GM23338 (cell line): Measurements from ENCODE around the gene SLC35B1. TPM values are rescaled to one million over a fixed set of nuclear protein-coding genes. Genes with fewer than 3 reads are reported as not detected.

ENCODE experiments used
- ATAC-seq: fragments of 200-7000 bp; cut with Tn5 transposase; 3 replicates; pipeline ENCODE4 v1.9.1; 2020
- DNase-seq: peaks from one replicate; pipeline ENCODE4 v3.0.0-alpha.2; 2015; ENCODE audit warnings: low spot score
- H2AFZ ChIP-seq: fragments of 200-600 bp; sonication (generic); 2 replicates; pipeline ENCODE4 v1.8.0; 2016; ENCODE audit warnings: antibody characterized with exemption, mild to moderate bottlenecking, moderate library complexity
- H3F3A ChIP-seq: fragments of 200-600 bp; sonication (generic); replicated peaks from 2 replicates; pipeline ENCODE4 v1.8.0; 2017; ENCODE audit warnings: antibody characterized with exemption, mixed run types, low read depth
- H3K27ac ChIP-seq: fragments of 200-600 bp; sonication (generic); 2 replicates; pipeline ENCODE4 v1.6.1; 2016; ENCODE audit warnings: low read depth
- H3K27me3 ChIP-seq: fragments of 200-600 bp; sonication (generic); 2 replicates; pipeline ENCODE4 v1.8.0; 2016; ENCODE audit warnings: mild to moderate bottlenecking, mixed run types, moderate library complexity; ENCODE audit not compliant: insufficient read depth
- H3K36me3 ChIP-seq: fragments of 200-600 bp; sonication (generic); 2 replicates; pipeline ENCODE4 v1.8.0; 2016; ENCODE audit warnings: mild to moderate bottlenecking; ENCODE audit not compliant: insufficient read depth
- H3K4me1 ChIP-seq: fragments of 200-600 bp; sonication (generic); 2 replicates; pipeline ENCODE4 v1.8.0; 2016; ENCODE audit warnings: mild to moderate bottlenecking, moderate library complexity; ENCODE audit not compliant: insufficient read depth
- H3K4me2 ChIP-seq: fragments of 200-600 bp; sonication (generic); 2 replicates; pipeline ENCODE4 v1.7.1; 2017; ENCODE audit warnings: mixed run types
- H3K4me3 ChIP-seq: fragments of 200-600 bp; sonication (generic); 2 replicates; pipeline ENCODE4 v1.6.1; 2016; ENCODE audit warnings: mixed run types
- H3K79me2 ChIP-seq: fragments of 200-600 bp; sonication (generic); replicated peaks from 2 replicates; pipeline ENCODE4 v1.8.0; 2017; ENCODE audit warnings: mild to moderate bottlenecking; ENCODE audit not compliant: insufficient read depth
- H3K9me2 ChIP-seq: fragments of 200-600 bp; sonication (generic); 2 replicates; pipeline ENCODE4 v1.8.0; 2017; ENCODE audit not compliant: insufficient read depth
- H4K20me1 ChIP-seq: fragments of 200-600 bp; sonication (generic); replicated peaks from 2 replicates; pipeline ENCODE4 v1.8.0; 2017; ENCODE audit warnings: mild to moderate bottlenecking; ENCODE audit not compliant: insufficient read depth
- H3K27ac Mint-ChIP-seq: 2 replicates; pipeline ENCODE4 v1.8.0; 2020; ENCODE audit warnings: inconsistent platforms, mild to moderate bottlenecking, moderate library complexity, mixed read lengths
- H3K27me3 Mint-ChIP-seq: 3 replicates; pipeline ENCODE4 v1.8.0; 2022; ENCODE audit warnings: low read depth, mild to moderate bottlenecking, moderate library complexity, mixed read lengths, inconsistent platforms; ENCODE audit not compliant: insufficient read depth, poor library complexity
- H3K36me3 Mint-ChIP-seq: 3 replicates; pipeline ENCODE4 v1.8.0; 2021; ENCODE audit warnings: low read depth, mild to moderate bottlenecking, inconsistent platforms, moderate library complexity, mixed read lengths
- H3K4me1 Mint-ChIP-seq: 3 replicates; pipeline ENCODE4 v1.8.0; 2020; ENCODE audit warnings: mild to moderate bottlenecking, inconsistent platforms, mixed read lengths
- H3K4me3 Mint-ChIP-seq: 3 replicates; pipeline ENCODE4 v1.8.0; 2021; ENCODE audit warnings: moderate library complexity, mild to moderate bottlenecking, inconsistent platforms, mixed read lengths
- H3K9me3 Mint-ChIP-seq: 3 replicates; pipeline ENCODE4 v1.8.0; 2020; ENCODE audit warnings: moderate library complexity, mild to moderate bottlenecking, inconsistent platforms, mixed read lengths
- CREB1 ChIP-seq: fragments of 250-450 bp; sonication (Bioruptor Pico); IDR thresholded peaks from 2 replicates; pipeline ENCODE4 v1.5.0; 2020; ENCODE audit warnings: low read depth, mild to moderate bottlenecking, moderate library complexity
- CTCF ChIP-seq, 2 experiments: fragments of 200-600 bp in 1 of 2; sonication (generic) in 1 of 2; conservative IDR thresholded peaks; 2 replicates each; pipeline versions ENCODE4 v1.5.1 to v1.6.1; 2016 to 2017; ENCODE audit warnings: antibody characterized with exemption in 2 of 2, low read depth in 2 of 2, mild to moderate bottlenecking in 2 of 2, moderate library complexity in 1 of 2
- ETS1 ChIP-seq: IDR thresholded peaks from 2 replicates; pipeline ENCODE4 v1.6.1; 2016; ENCODE audit warnings: antibody characterized with exemption
- EZH2 ChIP-seq: fragments of 200-600 bp; sonication (generic); IDR thresholded peaks from one replicate; pipeline ENCODE4 v1.8.0; 2017; ENCODE audit warnings: antibody characterized with exemption, mild to moderate bottlenecking, low read depth; ENCODE audit not compliant: unreplicated experiment
- EZH2phosphoT487 ChIP-seq: fragments of 200-600 bp; sonication (generic); IDR thresholded peaks from one replicate; pipeline ENCODE4 v1.8.1; 2018; ENCODE audit warnings: antibody characterized with exemption; ENCODE audit not compliant: unreplicated experiment
- JUNB ChIP-seq: IDR thresholded peaks from one replicate; pipeline ENCODE4 v1.6.1; 2016; ENCODE audit warnings: antibody characterized with exemption; ENCODE audit not compliant: unreplicated experiment
- NANOG ChIP-seq: IDR thresholded peaks from 2 replicates; pipeline ENCODE4 v1.6.1; 2016; ENCODE audit warnings: antibody characterized with exemption, borderline replicate concordance
- POLR2AphosphoS5 ChIP-seq: IDR thresholded peaks from 2 replicates; pipeline ENCODE4 v1.6.1; 2016; ENCODE audit warnings: antibody characterized with exemption, low read depth
- REST ChIP-seq: IDR thresholded peaks from one replicate; pipeline ENCODE4 v1.6.1; 2018; ENCODE audit warnings: antibody characterized with exemption; ENCODE audit not compliant: unreplicated experiment
- ZNF114 ChIP-seq: fragments of 250-450 bp; sonication (Bioruptor Pico); IDR thresholded peaks from 2 replicates; pipeline ENCODE4 v1.5.0; 2020; ENCODE audit warnings: mild to moderate bottlenecking, moderate library complexity
- ZNF331 ChIP-seq: fragments of 250-450 bp; sonication (Bioruptor Pico); IDR thresholded peaks from 2 replicates; pipeline ENCODE4 v1.5.0; 2020; ENCODE audit warnings: low read depth, mild to moderate bottlenecking, moderate library complexity
- ZNF462 ChIP-seq: fragments of 250-450 bp; sonication (Bioruptor Pico); IDR thresholded peaks from 2 replicates; pipeline ENCODE4 v1.5.0; 2020; ENCODE audit warnings: mild to moderate bottlenecking, moderate library complexity
- polyA plus RNA-seq: library from polyadenylated mRNA; unstranded; fragments of >200 nt; fragmentation: Nextera tagmentation; extraction: Ambion mirVana; gene quantifications from 2 replicates; pipeline ENCODE4 v1.2.1, GENCODE V29; 2016
- total RNA-seq: library from RNA; depleted of rRNA; stranded (reverse); fragments of >200 nt; shearing (Covaris generic); gene quantifications from 2 replicates; pipeline ENCODE4 v1.2.3, GENCODE V29; 2014

SLC35B1 gene
- total and polyA plus RNA-seq, 2 experiments from 2014 or later, result 56.7 to 58.9 TPM

GRCh38 chr17:49730078-49730784, 22.5 kb upstream of the SLC35B1 start (continued):
- TF ChIP-seq EZH2phosphoT487 (no peak), REST (no peak)

- ATAC-seq (no peak), DNase-seq (no peak)
- H3K36me3 Mint-ChIP-seq, result peaks cover 28% of the 10 kb centered on the region
- H3K4me2 ChIP-seq, result no peak overlapping the region
- H3K4me3 Mint-ChIP-seq, result no peak overlapping the region
- H3K4me3 ChIP-seq, result no peak overlapping the region
- no peaks in the 10 kb centered on the region for H3K9me2 ChIP-seq
- peaks cover 32% of the 10 kb centered on the region for H3K79me2 ChIP-seq
- H3F3A ChIP-seq, result 0 out of 2 replicates have a peak, but pooled peaks cover 3% of the 10 kb centered on the region
- H3K27me3 ChIP-seq, result no peaks in the 10 kb centered on the region
- no peak overlapping the region for H3K27ac Mint-ChIP-seq
- H3K27ac ChIP-seq, result no peak overlapping the region
- H3K4me1 ChIP-seq, result no peaks in the 10 kb centered on the region
- H3K36me3 ChIP-seq, result no peaks in the 10 kb centered on the region
- no peak overlapping the region for H2AFZ ChIP-seq
- H3K9me3 Mint-ChIP-seq, result no peaks in the 10 kb centered on the region; the same call in 2 of the 3 replicates
- peaks cover 31% of the 10 kb centered on the region for H4K20me1 ChIP-seq
- H3K27me3 Mint-ChIP-seq, result no peaks in the 10 kb centered on the region
- H3K4me1 Mint-ChIP-seq, result 0 out of 3 replicates have a peak, but pooled peaks cover 2% of the 10 kb centered on the region
- TF ChIP-seq POLR2AphosphoS5 (no peak), EZH2phosphoT487 (no peak), ZNF331 (CRISPR knock-in tag) (no peak), ETS1 (no peak), ZNF114 (no peak), CREB1 (CRISPR knock-in tag) (no peak), NANOG (no peak), CTCF (conservative IDR thresholded peaks at IDR 0.05; ENCODE audit: low read depth in 2 of 2) (no peak), EZH2 (no peak), JUNB (no peak), ZNF462 (CRISPR knock-in tag) (no peak)
Observed at GRCh38 chr17:49729069-49729468, 21.3 kb upstream of the SLC35B1 start.
